Thyroid gland (tissue), 4 donors: ENCODE measurements around the gene CTIF.

Source experiments
- CTCF ChIP-seq, 6 experiments: fragments of 200-600 bp in 3 of 6; fragments of 450-650 bp in 3 of 6; sonication (generic) in 3 of 6; IDR thresholded peaks; one replicate each; pipeline ENCODE4 v1.5.1; 2016 to 2019; ENCODE audit warnings: antibody characterized with exemption in 6 of 6, mild to moderate bottlenecking in 2 of 6, inconsistent platforms in 1 of 6, moderate library complexity in 1 of 6
- POLR2A ChIP-seq, 2 donors: fragments of 450-650 bp; IDR thresholded peaks; one replicate each; pipeline ENCODE4 v1.6.1; 2017; ENCODE audit warnings: antibody characterized with exemption in 2 of 2, mild to moderate bottlenecking in 2 of 2, moderate library complexity in 1 of 2

GRCh38 chr18:48766487-48766886 is 227.7 kb downstream of the CTIF start:
- TF ChIP-seq CTCF (IDR thresholded peaks at IDR 0.05) (no peak), POLR2A (IDR thresholded peaks at IDR 0.05) (no peak)
